OCI-LY3 (cell line): Measurements from ENCODE around the gene CYCS.

Source experiments
- H2AFZ ChIP-seq: fragments of 200-600, 300-600 bp; shearing (Covaris generic); 2 replicates; pipeline ENCODE4 v1.6.0; 2014; ENCODE audit warnings: antibody characterized with exemption, low read depth, low read length
- H3K27ac ChIP-seq: fragments of 200-600, 300-600 bp; sonication (generic); 2 replicates; pipeline ENCODE4 v1.5.1; 2014; ENCODE audit warnings: mild to moderate bottlenecking, low read length, moderate library complexity, mixed read lengths
- H3K27me3 ChIP-seq: fragments of 200-600, 300-600 bp; sonication (generic); 2 replicates; pipeline ENCODE4 v1.6.1; 2014; ENCODE audit warnings: low read depth, low read length, mixed read lengths
- H3K36me3 ChIP-seq: fragments of 200-600, 300-600 bp; sonication (generic); replicated peaks from 2 replicates; pipeline ENCODE3; 2014; ENCODE audit warnings: low read depth, low read length, mixed read lengths
- H3K4me1 ChIP-seq: fragments of 300-600, 200-600 bp; sonication (generic); 2 replicates; pipeline ENCODE4 v1.6.1; 2014; ENCODE audit warnings: low read length, mixed read lengths
- H3K4me2 ChIP-seq: fragments of 200-600, 300-600 bp; sonication (generic); 2 replicates; pipeline ENCODE4 v1.6.1; 2014; ENCODE audit warnings: low read length, mixed read lengths
- H3K4me3 ChIP-seq: fragments of 300-600, 200-600 bp; sonication (generic); 2 replicates; pipeline ENCODE4 v1.5.1; 2014; ENCODE audit warnings: antibody characterized with exemption, mild to moderate bottlenecking, low read length, moderate library complexity
- H3K79me2 ChIP-seq: fragments of 300-600, 200-600 bp; shearing (Covaris generic); 2 replicates; pipeline ENCODE4 v1.6.1; 2014; ENCODE audit warnings: mild to moderate bottlenecking, low read length, mixed read lengths
- H3K9ac ChIP-seq: fragments of 300-600, 200-600 bp; shearing (Covaris generic); 2 replicates; pipeline ENCODE4 v1.6.0; 2014; ENCODE audit warnings: mild to moderate bottlenecking, low read length, moderate library complexity
- H3K9me3 ChIP-seq: fragments of 200-600, 300-600 bp; shearing (Covaris generic); 2 replicates; pipeline ENCODE4 v1.6.1; 2014; ENCODE audit warnings: low read length, mixed read lengths; ENCODE audit not compliant: insufficient read depth
- H4K20me1 ChIP-seq: fragments of 200-600, 300-600 bp; sonication (generic); 2 replicates; pipeline ENCODE4 v1.6.1; 2016; ENCODE audit warnings: low read length, mixed read lengths; ENCODE audit not compliant: insufficient read depth
- EZH2phosphoT487 ChIP-seq: fragments of 200-600 bp; shearing (Covaris generic); IDR thresholded peaks from 2 replicates; pipeline ENCODE4 v1.6.1; 2018; ENCODE audit warnings: antibody characterized with exemption, mixed run types, low read depth
- TF ChIP-seq, protein P1 (sequence below): fragments of 200-600, 300-600 bp; sonication (generic); IDR thresholded peaks from 2 replicates; pipeline ENCODE4 v1.5.1; 2014; ENCODE audit warnings: antibody characterized with exemption, low read length, low read depth

CYCS gene

DNA sequence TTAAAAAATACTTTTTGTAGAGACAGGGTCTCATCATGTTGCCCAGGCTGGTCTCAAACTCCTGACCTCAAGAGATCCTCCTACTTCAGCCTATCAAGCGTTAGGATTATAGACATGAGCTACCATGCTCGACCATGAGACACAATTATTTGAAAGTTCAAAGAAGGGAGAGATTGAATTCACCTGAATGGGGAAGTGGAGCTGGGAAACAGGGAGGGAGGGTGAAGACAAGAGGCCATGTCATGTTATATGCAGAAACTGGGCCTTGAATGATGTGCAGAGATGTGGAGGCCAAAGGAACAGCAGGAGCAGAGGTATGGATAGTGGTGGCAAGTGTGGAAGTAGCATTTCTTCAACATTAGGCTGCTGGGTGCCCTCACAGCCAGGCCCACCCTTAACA, 18.7 kb upstream of the CYCS start:
- Histone ChIP-seq H3K4me3 (no peak overlapping the region), H3K4me2 (no peak overlapping the region), H3K27ac (no peak overlapping the region), H3K9ac (no peak overlapping the region), H3K9me3 (no peaks in the 10 kb centered on the region), H3K4me1 (no peaks in the 10 kb centered on the region), H2AFZ (no peak overlapping the region), H4K20me1 (no peaks in the 10 kb centered on the region), H3K36me3 (no peaks in the 10 kb centered on the region), H3K27me3 (no peaks in the 10 kb centered on the region), H3K79me2 (no peaks in the 10 kb centered on the region)
- TF ChIP-seq, protein P1, sequence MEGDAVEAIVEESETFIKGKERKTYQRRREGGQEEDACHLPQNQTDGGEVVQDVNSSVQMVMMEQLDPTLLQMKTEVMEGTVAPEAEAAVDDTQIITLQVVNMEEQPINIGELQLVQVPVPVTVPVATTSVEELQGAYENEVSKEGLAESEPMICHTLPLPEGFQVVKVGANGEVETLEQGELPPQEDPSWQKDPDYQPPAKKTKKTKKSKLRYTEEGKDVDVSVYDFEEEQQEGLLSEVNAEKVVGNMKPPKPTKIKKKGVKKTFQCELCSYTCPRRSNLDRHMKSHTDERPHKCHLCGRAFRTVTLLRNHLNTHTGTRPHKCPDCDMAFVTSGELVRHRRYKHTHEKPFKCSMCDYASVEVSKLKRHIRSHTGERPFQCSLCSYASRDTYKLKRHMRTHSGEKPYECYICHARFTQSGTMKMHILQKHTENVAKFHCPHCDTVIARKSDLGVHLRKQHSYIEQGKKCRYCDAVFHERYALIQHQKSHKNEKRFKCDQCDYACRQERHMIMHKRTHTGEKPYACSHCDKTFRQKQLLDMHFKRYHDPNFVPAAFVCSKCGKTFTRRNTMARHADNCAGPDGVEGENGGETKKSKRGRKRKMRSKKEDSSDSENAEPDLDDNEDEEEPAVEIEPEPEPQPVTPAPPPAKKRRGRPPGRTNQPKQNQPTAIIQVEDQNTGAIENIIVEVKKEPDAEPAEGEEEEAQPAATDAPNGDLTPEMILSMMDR: no peak
- TF ChIP-seq EZH2phosphoT487: no peak

DNA sequence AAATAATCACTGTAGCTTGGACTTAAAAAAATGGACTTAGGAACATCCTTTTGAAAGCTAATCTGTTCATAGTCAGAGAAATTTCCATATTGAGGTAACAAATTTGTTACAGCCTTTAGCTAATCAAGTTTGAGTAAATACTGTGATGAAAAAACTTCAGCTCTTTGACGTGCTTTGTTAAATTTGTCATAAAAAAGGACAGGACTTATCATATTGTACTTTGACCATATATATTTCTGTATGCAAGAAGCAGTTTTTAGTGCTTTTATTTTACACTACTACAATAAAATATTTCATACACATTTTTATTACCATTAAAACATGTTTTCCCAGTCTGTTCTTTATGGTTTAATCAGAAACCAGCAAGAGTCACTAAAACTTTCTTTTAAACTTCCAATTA, 14.5 kb upstream of the CYCS start:
- Histone ChIP-seq H3K27ac (no peak overlapping the region), H3K9me3 (no peaks in the 10 kb centered on the region), H2AFZ (no peak overlapping the region), H3K36me3 (no peaks in the 10 kb centered on the region), H3K4me1 (no peaks in the 10 kb centered on the region), H3K27me3 (no peaks in the 10 kb centered on the region), H4K20me1 (no peaks in the 10 kb centered on the region), H3K4me2 (no peak overlapping the region), H3K9ac (no peak overlapping the region), H3K79me2 (no peaks in the 10 kb centered on the region), H3K4me3 (no peak overlapping the region)
- TF ChIP-seq EZH2phosphoT487: no peak
- TF ChIP-seq, protein P1: no peak

DNA sequence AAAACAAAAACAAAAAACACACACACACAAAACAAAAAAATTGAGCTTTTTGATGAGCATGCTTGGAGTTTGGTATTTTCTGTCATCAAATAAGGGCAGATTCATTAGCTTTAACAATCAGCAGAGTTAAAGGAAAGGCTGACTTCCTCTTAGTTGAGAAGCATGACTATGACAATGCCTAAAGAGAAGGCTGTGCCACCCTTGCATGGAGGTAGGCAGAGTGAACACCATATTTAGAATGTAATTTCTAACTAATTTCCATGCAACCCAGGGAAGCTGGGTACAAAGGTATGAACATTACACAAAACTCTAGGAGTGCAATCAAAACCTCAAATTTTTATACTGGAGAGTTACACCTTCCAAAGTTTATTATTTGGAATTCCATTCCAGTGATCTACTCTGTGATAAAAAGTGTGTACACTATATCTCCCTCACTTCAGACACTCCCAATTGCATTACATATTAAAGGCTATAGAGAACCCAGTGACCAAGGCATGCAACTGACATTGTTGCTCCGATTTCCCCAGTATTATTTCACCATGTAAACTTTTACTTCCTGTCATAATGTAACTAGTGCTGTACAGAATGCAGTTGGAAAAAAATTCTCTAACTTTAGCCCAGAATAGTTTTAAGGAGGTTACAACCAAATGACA, 9.4 kb upstream of the CYCS start:
- H3K4me3 ChIP-seq: no peak overlapping the region
- H2AFZ ChIP-seq: no peak overlapping the region
- no peak overlapping the region for H3K27ac ChIP-seq
- no peaks in the 10 kb centered on the region for H3K4me1 ChIP-seq
- H3K9ac ChIP-seq: no peak overlapping the region
- no peaks in the 10 kb centered on the region for H3K27me3 ChIP-seq
- H3K36me3 ChIP-seq: no peaks in the 10 kb centered on the region
- H3K9me3 ChIP-seq: no peaks in the 10 kb centered on the region
- TF ChIP-seq EZH2phosphoT487: no peak
- TF ChIP-seq, protein P1: no peak
- no peaks in the 10 kb centered on the region for H3K79me2 ChIP-seq
- H3K4me2 ChIP-seq: no peak overlapping the region
- H4K20me1 ChIP-seq: no peaks in the 10 kb centered on the region

DNA sequence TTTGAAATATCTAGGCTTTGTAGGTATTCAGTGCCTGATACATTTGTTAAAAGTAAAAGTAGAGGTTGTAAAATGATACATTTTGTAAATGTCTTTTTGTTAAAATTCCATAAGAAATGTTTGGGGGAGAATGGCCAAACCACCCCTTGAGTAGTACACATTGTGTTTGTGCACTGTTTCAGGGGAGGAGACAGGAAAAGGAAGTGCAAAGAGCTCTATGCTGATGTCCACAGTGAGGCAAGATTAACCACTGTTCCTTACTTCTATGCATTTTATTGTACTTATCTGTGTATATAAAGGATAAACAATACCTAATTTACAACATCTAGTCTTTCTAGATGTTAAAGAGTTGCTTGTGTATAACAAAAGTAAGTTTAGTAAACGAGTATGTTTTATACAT, 7.4 kb upstream of the CYCS start:
- 0 out of 2 replicates have a peak overlapping the region, but pooled peaks have one; percentile 46 for H2AFZ ChIP-seq
- H4K20me1 ChIP-seq: no peaks in the 10 kb centered on the region
- H3K4me2 ChIP-seq: no peak overlapping the region
- H3K4me3 ChIP-seq: no peak overlapping the region
- H3K79me2 ChIP-seq: no peaks in the 10 kb centered on the region
- no peak overlapping the region for H3K27ac ChIP-seq
- H3K9ac ChIP-seq: no peak overlapping the region
- no peaks in the 10 kb centered on the region for H3K27me3 ChIP-seq
- H3K36me3 ChIP-seq: no peaks in the 10 kb centered on the region
- H3K4me1 ChIP-seq: no peaks in the 10 kb centered on the region
- TF ChIP-seq, protein P1: no peak
- TF ChIP-seq EZH2phosphoT487: no peak
- H3K9me3 ChIP-seq: no peaks in the 10 kb centered on the region
